Brain microvascular endothelial cell (primary cell): ENCODE measurements around the gene ADAM33.

ENCODE experiments used
- DNase-seq: peaks from one replicate; pipeline ENCODE4 v3.0.0-alpha.2; 2020
- H3K27ac ChIP-seq: fragments of 250-450 bp; sonication (Bioruptor Pico); 2 replicates; pipeline ENCODE4 v1.5.1; 2020; ENCODE audit warnings: mild to moderate bottlenecking, moderate library complexity
- H3K27me3 ChIP-seq: fragments of 250-450 bp; sonication (Bioruptor Pico); replicated peaks from 2 replicates; pipeline ENCODE4 v1.5.1; 2020; ENCODE audit warnings: mild to moderate bottlenecking
- H3K36me3 ChIP-seq: fragments of 250-450 bp; sonication (Bioruptor Pico); replicated peaks from 2 replicates; pipeline ENCODE4 v1.5.1; 2020; ENCODE audit warnings: mild to moderate bottlenecking
- H3K4me3 ChIP-seq: 2 replicates; pipeline ENCODE4 v1.5.1; 2011; ENCODE audit warnings: low read depth, mild to moderate bottlenecking, control low read depth, low read length, moderate library complexity
- in situ Hi-C: cut with HindIII; loops from 2 replicates; pipeline ENCODE4 v1.10.0; 2017; ENCODE audit warnings: low sequenced_read_pairs, low pct_ligation_motif_present
- TF ChIP-seq, protein P1 (sequence below): IDR thresholded peaks from 2 replicates; pipeline ENCODE4 v1.5.1; 2011; ENCODE audit warnings: low read depth, mild to moderate bottlenecking, moderate library complexity, low read length, control low read depth, inconsistent platforms; ENCODE audit errors: missing control alignments

Gene ADAM33

DNA sequence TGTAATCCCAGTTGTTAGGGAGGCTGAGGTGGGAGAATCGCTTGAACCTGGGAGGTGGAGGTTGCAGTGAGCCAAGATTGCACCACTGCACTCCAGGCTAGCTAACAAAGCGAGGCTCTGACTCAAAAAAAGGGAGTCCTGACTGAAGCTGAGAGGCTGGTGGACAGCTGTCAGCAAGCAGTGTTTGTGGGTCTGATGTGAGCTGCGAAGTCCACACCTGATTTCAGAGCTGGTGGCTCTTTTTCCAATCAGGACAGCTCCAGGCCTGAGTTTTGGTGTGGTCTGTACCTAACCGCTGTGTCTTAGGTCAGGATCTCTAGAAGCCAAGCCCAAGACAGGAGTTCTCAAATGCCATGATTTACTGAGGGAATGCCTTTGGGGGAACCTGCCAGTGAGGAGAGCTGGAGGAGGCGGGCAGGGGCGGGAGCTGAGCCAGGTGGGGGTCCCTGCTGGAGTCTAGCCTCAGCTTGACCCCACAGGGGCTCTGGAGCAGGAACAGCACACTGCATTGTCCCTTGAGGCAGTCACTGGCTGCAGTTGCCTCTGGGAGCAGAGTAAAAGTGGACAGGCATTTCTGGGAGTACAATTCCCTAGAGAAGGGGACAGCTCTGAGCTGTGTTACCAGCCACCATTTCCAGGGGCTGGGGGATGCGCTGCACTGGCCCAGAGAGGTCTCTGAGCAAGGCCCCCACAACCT is 23.6 kb downstream of the ADAM33 start:
- DNase-seq = no peak
- no peak overlapping the region for H3K27ac ChIP-seq
- no peaks in the 10 kb centered on the region for H3K36me3 ChIP-seq
- peaks cover 31% of the 10 kb centered on the region for H3K27me3 ChIP-seq
- TF ChIP-seq, protein P1, sequence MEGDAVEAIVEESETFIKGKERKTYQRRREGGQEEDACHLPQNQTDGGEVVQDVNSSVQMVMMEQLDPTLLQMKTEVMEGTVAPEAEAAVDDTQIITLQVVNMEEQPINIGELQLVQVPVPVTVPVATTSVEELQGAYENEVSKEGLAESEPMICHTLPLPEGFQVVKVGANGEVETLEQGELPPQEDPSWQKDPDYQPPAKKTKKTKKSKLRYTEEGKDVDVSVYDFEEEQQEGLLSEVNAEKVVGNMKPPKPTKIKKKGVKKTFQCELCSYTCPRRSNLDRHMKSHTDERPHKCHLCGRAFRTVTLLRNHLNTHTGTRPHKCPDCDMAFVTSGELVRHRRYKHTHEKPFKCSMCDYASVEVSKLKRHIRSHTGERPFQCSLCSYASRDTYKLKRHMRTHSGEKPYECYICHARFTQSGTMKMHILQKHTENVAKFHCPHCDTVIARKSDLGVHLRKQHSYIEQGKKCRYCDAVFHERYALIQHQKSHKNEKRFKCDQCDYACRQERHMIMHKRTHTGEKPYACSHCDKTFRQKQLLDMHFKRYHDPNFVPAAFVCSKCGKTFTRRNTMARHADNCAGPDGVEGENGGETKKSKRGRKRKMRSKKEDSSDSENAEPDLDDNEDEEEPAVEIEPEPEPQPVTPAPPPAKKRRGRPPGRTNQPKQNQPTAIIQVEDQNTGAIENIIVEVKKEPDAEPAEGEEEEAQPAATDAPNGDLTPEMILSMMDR = no peak
- H3K4me3 ChIP-seq = no peak overlapping the region
- in situ Hi-C loops = no loop called here

DNA sequence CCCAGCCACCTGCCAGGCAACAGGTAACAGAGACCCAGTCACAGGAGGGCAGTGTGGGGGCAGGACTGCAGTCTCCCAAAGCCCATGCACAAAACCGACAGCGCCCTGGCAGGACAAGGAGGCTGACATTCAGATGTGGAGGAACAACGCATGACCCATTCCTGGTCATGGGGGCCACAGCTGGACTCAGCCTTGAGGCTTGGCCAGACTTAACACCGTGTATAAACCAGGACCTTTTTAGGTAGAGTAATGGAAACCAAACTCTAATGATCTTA is 26.7 kb downstream of the ADAM33 start:
- Histone ChIP-seq H3K27ac (no peak overlapping the region), H3K4me3 (no peak overlapping the region), H3K36me3 (no peaks in the 10 kb centered on the region), H3K27me3 (peaks cover 4% of the 10 kb centered on the region)
- DNase-seq = no peak
- TF ChIP-seq, protein P1 = no peak
- in situ Hi-C loops = no loop called here

- in situ Hi-C loops = no loop called here
- Histone ChIP-seq H3K4me3 (no peak overlapping the region), H3K36me3 (no peaks in the 10 kb centered on the region), H3K27me3 (no peaks in the 10 kb centered on the region), H3K27ac (no peak overlapping the region)
- DNase-seq = no peak
- TF ChIP-seq, protein P1 = no peak
Measured at GRCh38 chr20:3654326-3655130, 27.3 kb downstream of the ADAM33 start.

DNA sequence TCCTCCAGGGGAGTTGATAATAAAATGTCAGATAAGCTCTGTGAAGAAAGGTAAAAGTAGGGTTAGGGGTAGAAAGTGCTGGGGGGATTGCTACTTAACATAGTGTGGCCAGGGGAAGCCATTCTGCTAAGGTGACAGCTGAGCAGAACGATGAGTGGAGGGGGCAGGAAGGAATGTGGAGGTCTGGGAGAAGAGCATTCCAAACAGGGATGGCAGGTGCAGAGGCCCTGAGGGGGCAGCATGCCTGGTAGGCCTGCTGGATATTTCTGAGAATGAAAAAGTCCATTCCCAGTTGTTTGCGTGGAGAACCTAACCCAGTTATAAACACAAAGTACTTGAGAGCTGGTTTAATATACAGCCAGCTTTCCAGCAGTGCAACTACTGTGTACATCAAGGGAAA is 27.9 kb downstream of the ADAM33 start:
- Histone ChIP-seq H3K27ac (no peak overlapping the region), H3K27me3 (no peaks in the 10 kb centered on the region), H3K36me3 (no peaks in the 10 kb centered on the region), H3K4me3 (no peak overlapping the region)
- TF ChIP-seq, protein P1 = no peak
- in situ Hi-C loops = no loop called here
- no peak for DNase-seq

DNA sequence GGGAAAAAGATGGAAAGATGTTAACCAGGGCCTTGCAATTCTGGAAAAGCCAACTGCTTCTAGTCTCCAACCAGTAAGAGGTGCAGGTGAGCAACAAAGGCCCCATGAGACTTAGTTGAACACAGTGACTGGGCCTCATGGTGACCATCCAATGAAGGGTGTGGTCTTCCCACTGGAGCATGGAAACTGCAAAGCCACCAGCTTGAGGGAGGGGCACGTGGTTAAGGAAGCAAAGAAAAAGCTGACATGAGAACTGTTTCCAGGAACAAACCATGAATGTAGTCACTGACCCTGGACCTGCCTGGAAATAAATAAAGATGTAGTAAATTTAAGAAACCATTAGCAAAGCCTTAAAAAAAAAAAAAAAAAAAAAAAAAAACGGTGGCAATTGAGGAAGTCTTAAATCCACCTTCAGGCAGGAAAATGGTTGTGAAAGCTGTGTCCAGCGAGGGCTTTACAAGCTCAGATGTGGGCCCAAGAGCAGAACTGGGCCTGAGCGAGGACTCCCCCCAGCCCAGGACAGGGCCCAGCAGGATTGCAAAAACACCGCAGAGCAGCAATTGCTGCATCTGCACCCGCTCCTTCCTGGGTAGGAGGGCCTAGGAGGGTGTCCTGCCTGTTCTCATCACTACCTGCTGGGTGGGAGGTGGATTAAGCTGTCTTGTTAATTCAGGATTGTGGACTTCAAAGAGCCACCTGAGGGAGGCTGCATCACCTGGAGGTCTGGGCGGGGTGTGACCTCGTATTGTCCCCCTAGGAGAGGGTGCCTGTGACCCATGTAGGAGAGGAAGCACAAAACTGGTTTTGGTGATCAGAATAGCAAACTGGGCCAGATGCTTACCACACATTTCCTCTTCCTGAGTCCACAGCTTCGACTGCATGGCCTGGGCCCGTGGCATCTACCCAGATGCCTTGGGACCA is 28.9 kb downstream of the ADAM33 start:
- DNase-seq = no peak
- Histone ChIP-seq H3K27ac (no peak overlapping the region), H3K4me3 (no peak overlapping the region), H3K36me3 (peaks cover 2% of the 10 kb centered on the region), H3K27me3 (no peaks in the 10 kb centered on the region)
- in situ Hi-C loops = no loop called here
- TF ChIP-seq, protein P1 = no peak
